Stimulated activated CD8-positive, alpha-beta memory T cell treated with anti-CD3 and anti-CD28 coated beads, Interleukin-15, amount 100 ng/mL, for 4 hours (primary cell): Measurements from ENCODE around the gene RNF130.
A peak's percentile ranks its signal among the peaks of the same experiment; 100 is the strongest.

Source experiments
- DNase-seq, 2 donors: peaks; one replicate each; pipeline ENCODE4 v3.0.0-alpha.2; 2020; ENCODE audit warnings: low read depth in 2 of 2

The RNF130 gene

DNA sequence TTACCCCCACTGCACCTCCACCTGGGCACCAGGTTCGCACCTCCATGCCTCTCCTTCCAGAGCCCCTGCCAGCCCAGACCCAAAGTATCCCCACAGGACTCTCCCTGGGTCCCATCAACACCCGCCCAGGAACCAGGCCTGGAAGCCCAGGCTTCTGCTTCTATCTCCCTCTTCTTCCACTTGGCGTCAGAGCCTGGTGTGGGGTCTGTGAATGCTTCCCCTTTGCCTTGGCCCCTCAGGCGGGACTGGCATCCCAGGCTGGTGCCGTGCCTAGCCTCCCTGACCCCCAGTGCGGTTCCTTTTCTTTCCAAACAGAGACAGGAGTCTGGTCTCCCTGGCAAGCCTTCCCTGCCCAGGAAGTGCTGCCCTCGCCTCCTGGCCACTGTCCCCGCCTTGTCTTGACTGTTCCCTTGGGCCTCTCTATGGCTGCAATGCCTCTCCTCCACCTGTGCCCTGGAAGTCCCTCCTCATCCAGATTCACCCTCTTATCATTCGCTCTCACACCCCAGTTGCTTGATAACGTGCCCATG is 156.1 kb downstream of the RNF130 start:
- no peak for DNase-seq

DNA sequence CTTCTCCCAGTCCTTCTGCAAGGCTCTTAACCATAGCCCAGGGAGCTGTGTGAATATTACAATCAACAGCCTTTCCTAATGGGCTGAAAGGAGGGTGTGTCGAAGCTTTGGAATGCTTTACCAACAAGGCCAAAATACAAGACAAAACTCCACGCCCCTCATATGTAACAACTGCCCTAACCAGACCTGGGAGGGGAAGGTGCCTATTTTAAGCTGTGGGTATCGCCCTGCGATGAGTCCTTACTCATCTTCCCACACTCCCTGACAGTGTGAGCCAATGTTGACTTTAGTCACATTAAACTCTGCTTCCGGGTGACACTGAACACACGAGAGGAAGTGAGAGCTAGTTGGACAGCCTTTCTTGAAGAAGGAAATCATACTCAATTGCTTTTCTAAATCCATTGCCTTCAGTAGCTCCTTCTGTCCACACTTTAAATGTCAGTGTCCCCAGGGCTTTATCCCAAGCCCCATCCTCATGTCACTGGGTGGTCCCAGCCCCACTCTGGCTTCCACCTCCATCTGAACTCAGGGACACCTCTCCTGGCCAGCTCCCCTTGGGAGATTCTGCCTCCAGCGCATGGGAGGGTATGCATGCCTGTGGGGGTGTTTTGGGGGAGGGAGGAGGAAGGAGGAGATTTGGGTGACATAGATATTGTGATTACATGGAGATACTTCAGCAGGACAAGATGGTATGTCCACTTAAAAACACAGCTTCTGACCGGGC is 157.4 kb downstream of the RNF130 start:
- no peak for DNase-seq

DNA sequence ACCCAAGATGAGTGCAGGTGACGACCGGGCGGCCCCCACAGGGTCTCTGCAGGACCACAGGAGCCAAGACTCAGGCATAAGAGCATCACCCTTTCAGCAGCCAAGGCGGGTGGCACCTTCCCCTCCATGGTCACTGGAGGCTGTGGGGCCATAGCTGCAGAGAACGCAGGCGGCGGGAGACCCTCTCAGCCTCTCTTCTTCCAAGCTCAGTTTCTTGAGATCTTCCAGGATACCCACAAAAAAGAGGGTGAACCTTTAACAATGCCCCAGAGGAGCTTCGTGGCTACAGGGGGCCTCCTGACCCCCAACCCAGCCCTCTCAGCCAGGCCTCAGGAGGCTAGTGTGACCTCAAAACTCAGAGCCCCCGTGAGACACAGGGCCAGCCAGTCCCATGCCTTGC is 158.1 kb downstream of the RNF130 start:
- no peak for DNase-seq

DNA sequence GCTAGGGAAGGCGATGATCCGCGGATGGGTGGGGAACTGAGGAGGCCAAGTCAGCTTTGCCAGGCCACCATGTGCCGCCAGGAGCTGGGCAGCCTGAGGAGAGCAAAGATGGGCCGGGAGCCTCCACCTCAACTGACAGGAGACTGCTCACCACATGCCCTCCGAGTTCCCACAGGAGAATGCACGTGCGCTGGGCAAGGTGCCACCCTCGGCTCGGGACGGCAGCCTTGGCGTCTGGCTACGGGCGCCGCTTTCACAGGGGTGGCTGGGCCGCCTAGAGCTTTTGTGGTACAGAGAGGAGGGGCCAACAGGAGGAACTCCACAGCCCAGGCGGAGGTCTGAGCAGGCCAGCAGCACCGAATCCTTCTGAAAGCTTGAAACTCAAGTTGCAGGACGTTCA is 158.6 kb downstream of the RNF130 start:
- no peak for DNase-seq

DNA sequence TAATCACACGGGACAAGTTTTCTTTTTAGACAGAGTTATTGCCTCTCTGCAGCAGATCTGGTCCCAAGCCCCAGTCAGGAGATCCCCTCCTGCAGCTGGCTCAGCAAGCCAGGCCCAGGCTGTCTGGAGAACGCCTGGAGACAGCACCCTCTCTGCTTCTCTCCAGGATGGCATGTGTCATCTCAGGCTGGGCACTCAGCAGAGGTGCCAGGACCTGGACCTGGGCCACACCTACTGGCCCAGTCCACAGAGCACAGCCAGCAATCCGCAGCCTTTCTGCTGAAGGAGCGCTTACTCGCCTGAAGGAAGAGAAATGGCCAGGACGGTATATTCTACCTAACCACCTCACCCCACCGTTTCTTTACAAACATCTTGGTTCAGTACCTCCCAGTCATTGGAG is 159.2 kb downstream of the RNF130 start:
- DNase-seq: no peak

DNA sequence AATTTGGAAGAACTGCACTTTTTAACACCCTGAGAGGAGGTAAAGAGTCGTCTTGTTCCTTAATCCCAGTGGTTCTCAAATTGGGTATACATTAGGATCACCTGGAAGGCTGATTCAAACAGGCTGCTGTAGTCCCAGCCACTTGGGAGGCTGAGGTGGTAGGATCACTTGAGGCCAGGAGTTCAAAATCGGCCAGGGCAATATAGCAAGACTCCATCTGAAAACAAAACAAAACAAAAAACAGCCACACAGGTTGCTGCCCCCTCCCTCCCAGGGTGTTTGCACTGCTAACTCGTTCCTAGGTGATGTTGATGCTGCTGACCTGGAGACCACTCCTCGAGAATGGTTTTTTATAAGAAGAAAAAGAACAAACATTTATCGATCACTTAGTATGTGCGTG is 162.3 kb downstream of the RNF130 start:
- DNase-seq: no peak

DNA sequence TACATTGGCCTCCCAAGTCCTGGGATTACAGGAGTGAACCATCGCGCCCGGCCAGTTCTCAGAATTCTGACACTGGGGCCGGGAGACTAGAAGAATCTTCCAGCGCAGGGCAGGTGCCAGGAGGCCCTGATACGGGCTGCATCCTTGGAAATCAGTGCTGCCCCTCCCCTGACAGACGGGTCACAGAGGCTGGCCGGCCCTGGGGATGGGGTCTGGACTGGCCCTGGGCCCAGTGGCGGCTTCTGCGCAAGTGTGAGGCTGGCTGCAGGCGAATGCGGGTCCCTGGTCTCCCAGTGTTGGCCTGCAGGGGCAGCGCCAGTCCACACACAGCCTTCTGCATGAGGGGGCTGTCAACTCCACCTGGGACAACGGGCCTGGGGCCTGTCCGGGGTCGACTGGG is 163.0 kb downstream of the RNF130 start:
- DNase-seq: no peak

DNA sequence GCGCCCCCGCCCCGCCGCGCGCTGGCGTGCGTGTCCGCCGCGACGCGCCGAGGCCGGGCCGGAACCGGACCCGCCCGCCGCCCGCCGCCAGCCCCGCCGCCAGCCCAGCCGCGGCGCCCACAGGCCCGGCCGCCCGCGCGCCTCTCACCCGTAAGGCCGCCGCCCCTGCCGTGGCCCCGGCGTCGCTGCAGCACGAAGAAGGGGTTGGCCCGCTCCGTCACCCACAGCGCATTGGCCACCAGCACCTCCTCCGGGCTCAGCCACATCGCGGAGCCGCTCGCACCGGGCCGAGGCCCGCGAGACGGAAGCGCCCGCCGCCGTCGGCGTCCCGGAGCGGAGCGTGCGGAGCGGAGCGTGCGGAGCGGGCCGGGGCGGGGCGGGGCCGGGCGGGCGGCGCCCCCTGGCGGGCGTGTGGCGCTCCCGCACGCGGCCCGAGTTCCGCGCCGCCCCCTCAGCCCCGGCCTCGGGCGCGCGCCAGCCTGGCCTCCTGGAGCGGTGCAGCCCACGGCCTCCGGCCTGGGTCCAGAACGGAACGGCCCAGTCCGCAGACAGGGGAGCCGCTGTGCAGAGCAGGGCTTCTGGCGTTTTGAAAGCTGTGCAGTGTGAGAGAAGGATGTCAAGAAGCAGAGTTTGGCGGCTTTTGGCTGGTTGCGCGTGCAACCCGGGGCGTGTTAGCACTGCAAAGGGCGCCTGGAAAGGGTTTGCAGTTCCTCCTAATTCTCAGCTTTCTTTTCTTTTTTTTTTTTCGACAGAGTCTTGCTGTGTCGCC is 163.8 kb downstream of the RNF130 start, which contains the start of gene TBC1D9B:
TBC1D9B (minus strand) TSS at position 342 of the 769 bp plus-strand sequence; CDS start at position 266, 76 bp downstream.
- DNase-seq: peak; percentile 24 to 51

DNA sequence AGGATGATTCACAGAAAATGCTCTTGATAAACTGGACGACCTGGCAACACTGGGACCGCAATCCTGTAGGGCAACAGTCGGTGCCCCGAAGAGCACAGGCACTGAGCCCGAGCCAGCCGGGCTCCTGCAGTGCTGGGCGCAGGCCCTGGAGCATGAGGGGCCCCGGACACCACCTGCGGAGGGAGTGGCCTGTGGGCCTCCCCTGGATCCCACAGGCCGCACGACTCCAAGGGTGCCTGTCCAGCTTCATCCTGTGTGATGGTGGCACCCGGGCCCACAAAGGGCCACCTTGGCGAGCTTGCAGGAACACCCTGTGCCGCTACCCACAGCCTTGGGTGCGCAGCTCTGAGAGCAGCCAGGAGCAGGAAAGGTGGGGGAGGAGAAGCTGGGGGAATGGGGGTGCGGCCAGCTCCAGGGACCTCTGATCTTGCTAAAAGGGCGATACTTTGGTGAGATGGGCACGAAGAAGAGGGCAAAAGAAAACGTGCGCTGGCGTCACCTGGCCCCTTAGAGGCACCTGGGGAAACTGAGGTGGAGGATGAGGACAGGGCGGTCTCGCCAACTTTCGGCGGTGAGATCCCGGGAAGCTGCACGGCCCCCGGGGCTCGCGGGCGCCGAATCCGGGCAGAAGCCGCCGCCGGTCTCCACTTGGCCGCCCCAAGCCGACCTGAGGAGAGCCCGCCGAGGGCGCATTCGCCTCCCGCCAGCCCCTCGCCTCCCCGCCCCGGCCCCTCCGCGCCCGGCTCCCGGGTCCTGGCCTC is 164.6 kb downstream of the RNF130 start:
- no peak for DNase-seq

DNA sequence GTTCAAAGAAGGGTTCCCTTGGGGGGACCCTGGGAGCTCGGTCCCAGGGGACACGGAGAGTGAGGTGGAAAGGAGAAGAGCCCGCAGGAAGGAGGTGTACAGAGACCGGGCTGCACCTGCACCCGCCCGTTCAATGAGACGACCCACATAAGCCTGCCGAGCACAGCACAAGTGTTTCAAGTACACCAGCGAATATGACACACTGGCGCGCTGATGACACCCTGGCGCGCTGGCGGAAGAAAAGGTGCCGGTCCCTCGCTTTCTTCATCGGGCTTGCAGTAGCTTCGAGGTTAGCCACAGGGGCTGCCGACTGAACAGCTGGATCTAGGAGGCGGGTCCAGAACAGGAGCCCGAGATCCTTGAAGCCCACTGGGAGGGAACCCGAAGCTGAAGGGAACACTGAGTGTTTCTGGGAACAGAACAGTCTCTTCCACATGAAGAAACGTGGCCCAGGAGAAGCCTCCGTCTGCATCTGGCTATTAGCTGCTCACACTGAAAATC is 165.2 kb downstream of the RNF130 start:
- DNase-seq: no peak

DNA sequence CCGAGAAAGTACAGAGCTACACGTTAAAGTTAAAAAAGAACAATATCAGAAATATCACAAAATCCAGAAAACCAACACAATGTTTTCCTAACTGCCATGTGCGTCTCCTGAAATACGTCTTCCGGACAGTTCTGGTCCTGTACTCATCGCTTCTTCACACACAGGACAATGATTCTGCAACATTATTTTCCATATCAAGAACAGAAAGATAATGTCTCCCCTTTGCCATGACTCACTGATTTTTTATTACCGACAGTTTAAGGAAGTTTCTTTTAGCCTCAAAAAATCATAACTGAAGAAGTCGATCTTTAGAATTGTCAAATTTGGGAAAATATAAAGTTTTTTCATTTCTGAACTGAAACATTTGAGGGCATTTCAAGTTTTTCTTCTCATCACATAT is 166.4 kb downstream of the RNF130 start:
- DNase-seq: no peak
